ENCODE data around the gene IRAK4.
"Not testable (repeated sequence)": the region's sequence is repeated elsewhere in the genome, so short reads cannot be mapped to it uniquely, and the experiment has no call there.

IRAK4 gene

DNA sequence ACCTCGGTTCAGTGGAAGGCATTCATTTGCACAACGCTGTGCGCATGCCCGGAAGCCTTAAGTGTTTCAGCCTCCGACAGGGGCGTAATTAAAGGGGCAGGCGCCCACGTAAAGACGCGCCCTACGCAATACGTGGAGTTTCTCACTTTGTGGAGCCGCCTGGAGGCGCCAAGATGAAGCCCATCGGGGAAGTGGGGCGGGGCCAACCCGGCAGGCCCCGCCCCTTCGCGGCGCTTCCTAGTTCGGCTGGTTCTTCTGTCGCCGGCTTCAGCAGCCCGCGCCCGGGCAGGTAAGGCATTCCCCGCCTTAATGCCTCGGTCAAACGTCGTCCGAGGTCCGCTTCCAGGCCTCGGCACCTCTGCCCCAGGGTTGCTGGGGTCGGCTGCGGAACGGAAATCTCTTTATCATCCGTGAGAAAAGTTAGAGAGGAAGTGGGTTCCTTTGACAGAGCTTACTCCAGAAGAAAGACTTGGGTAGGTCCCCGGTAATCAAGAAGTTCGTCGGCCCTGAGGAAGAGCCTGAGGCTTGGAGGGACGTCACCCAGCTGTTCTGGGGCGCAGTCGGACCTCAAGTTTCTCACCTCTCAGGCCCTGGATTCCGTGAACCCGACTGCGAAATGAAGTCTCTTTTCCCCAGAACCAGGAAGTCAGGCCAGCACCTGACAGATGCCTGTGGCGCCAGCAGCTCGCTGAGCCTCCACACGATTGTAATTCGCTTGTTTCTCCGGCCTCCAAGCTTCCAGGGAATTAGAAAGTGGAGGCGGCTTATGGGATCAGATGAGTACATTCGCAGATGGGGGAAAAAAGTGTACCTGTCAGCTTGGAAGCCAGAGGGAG is at the start of gene IRAK4, which contains the start of gene PUS7L:
TSS of gene IRAK4 (plus strand) at position 224 of the 836 bp plus-strand sequence. CDS start 9,161 bp downstream, outside the sequence.
TSS of gene PUS7L (minus strand) at position 63 of the 836 bp plus-strand sequence. CDS start 3,545 bp downstream, outside the sequence.
- DNase-seq = peak; percentile 96 to 97

DNA sequence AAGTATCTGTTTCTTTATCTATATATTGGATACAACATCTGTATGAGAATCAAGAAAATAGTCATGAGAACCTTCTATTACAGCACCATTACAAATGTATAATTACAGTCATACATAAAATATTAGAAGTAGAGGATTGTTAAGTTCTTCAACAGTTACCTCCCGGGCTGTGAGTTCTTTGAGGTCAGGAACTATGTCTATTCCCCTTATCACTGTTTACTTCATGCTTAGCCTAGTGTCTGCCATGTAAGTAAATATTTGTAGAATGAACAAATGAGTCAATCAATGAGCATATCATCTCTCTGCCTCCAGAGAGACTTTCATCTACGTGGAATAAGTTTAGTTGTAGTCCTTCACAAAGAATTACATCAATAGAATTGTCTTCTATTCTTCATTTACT is 47.4 kb upstream of the IRAK4 start:
- DNase-seq = no peak

DNA sequence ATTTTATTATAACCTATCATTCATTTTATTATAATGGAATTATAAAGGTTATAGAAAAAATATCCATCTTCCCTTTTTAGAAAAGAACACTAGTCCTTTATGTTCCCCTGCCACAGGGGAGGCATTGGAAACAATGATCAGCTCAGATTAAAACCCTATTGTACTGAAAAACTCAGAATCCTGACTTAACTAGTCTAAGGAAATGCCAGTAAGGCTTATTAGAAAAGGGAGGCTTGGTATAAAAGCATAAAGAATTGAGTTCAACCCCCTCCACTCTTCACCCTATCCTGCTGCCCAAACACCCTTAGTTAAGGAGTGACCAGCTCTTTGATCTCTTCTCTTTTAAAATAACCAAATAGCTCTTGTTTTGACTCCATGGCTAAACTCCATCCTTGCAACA is 36.1 kb upstream of the IRAK4 start:
- DNase-seq = no peak

- no peak for DNase-seq
Measured at GRCh38 chr12:43723134-43723533, 35.6 kb upstream of the IRAK4 start.

GRCh38 chr12:43728117-43728516 is 30.6 kb upstream of the IRAK4 start:
- no peak for DNase-seq

DNA sequence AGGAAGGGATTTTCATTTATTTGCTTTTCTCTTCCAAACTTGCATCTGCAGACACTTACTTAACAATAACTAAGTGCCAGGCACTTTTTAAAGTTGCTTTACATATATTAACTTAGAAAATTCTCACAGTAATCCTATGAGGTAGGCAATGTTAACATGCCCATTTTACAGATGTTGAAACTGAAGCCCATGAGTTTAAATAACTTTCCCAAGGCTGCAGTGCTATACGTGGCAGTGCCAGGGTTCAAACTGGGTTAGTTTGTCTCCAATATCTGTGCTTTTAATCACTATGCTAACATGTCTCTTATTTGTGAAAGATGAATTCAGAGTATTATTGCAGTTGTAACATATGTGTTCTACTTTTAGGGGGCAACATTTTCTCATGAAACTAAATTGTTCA is 30.1 kb upstream of the IRAK4 start:
- DNase-seq = no peak

DNA sequence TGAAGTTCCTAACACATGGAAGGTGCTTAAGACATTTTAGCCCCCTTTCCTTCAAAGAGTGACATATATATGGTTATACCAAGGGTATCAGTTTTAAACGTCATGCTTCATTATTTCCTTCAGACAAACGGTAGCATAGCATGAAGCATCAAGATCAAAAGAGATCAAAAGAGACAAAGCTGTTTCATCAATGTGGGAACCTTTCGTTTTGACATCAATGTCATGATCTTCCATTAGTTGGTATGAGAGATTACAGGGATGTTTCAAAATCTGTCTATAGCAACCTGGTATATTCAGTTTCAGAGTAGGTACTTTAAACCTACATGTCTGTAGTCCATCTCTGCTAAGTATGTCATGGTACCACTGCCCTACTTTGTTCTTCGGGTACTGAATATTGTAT is 28.5 kb upstream of the IRAK4 start:
- no peak for DNase-seq

GRCh38 chr12:43733687-43734086 is 25.1 kb upstream of the IRAK4 start:
- no peak for DNase-seq

DNA sequence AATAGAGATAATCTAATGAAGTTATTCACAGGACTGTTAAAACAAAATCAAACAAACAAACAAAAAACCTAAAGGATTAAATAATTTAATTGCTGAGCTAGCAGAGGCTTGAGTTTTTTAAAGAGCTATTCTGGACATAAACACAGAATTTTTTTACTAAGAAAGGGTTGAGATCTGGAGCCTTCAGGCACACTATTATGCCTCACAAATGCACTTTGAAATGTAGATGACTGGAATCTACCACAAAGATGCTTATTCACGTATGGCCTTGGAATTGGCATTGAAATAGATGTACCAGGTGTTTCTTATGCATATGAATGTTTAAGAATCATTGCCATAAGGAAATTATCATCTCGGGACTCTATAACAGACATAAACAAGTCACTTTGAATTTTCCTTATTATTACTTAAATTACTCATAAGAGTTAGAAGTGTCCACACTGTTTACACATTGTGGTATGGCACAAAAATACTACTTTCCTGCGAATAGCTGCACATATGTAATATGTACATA is 21.8 kb upstream of the IRAK4 start:
- no peak for DNase-seq

DNA sequence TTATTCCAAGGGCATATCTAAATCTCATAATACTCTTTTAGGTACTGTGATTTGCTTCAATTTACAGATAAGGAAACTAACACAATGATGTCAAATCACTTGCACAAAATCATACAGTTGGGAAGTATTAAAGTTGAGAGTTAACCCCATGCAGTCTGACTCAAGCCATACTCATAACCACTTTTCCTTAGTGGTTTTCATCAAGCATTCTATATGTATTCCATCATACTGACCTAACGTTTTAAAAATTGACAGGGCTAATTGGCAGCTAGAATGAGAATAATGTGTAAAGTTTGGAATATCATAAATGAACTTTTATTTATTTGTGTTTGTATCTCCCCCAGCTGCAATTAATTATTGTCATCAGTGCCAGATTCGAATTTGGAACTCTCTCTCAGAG is 21.1 kb upstream of the IRAK4 start:
- DNase-seq = no peak

DNA sequence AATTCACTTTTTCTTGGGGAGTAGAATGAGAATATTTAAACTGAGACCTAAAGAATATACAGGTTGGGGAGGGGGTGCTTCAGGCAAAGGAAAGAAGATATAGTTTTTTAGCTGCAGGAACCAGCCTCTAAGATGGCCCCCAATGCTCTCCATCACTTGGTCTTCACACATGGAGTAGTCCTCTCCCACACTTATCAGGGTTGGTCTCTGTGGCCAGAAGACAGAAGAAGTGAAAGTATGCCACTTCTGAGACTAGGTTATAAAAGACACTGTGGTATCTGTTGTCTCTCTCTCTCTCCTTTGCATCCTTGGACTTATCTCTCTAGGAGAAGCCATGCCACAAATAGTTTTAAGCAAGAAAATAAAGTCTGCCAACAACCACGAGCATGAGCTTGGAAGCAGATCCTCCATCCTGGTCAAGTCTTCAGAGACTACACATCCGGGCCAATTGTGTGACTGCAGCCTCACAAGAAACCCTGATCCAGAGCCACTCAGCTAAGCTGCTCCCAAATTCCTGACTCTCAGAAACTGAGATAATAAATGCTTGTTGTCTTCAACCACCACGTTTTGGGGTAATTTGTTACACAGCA is 18.1 kb upstream of the IRAK4 start:
- no peak for DNase-seq

DNA sequence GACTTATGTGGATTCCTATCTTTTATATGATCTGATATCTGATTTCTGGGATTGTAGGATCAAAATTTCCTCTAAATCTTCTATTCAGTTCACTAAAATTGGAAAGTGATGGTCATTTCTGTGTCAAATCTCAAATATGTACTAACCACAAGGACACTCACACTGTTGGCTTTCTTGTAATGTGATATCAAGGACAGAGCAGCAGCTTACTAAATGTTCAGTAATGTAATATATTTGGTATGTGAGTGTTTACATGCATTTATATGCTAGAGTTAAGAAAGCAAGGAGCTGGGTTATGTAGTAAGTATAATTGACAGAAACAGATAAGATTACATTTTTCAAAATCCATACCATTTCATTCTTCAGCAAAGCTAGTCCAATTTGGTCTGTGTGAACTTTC is 16.6 kb upstream of the IRAK4 start:
- no peak for DNase-seq

DNA sequence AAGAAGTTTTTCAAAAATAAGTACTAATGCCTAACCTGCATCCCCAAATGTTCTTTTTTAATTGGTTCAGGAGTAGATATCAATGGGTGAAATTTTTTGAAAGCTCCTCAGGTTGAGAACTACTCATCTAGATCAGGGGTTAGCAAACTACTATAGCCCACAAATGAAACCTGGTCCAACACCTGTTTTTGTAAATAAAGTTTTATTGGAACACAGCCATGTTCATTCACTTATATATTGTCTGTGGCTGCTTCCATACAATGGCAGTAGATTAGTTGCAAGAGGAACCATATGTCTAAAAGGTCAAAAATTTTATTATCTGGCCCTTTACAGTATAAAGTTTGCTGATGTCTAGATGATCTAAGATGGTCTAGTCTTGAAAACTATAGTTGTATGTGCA is 13.9 kb upstream of the IRAK4 start:
- no peak for DNase-seq

DNA sequence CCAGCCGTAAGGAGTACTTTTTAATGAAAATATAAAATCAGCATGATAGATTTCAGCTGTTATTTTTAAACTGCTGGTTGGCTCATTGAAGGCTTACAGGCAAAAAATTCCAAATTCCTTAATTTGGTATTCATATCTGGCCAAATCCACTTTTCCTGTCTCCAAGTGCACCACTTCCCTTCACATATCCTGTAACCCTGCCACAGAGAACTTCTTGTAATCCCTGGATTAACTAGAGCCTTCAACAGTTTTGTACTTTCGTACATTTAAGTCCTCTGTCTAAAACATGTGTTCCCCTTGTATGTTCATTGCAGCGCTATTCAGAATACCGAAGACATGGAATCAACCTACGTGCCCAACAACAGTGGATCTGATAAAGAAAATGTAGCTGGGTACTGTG is 9.7 kb upstream of the IRAK4 start:
- no peak for DNase-seq

DNA sequence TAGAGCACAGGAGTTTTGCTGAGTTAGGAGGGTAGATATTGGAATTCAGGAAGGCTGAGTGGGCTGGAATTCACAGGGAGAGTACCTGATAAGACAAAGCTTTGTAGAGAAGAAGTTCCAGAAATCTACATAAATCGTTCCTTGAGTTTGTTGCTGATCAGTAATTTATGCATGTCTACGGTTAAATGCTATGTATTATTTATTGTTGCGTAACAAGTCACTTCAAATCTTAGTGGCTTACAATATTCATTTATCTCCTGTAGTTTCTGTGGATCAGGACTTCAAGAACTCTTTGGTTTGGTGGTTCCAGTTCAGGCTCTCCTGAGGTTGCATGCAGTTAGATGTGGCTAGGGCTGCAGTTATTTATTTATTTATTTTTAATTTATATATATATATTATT is 7.9 kb upstream of the IRAK4 start:
- no peak for DNase-seq

GRCh38 chr12:43751360-43751759 is 7.4 kb upstream of the IRAK4 start:
- not testable (repeated sequence) for DNase-seq

DNA sequence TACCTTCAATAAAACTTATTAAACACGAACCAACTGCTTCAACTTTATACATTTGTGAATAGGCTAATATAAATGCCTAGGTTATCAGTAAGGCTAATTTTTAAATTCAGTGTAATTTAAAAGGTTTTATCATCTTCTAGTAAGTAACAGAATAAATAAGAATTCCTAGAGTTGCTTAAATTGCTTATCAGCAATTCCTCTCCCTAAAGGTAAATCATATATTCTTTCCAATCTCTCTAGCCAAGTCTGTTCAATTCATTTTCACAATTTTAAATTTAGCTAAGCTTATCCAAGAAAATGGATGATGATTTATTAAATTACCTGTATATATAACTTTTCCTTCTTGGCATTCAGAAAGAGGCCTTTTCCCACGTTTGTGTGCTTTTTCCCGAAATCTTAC is 4.7 kb upstream of the IRAK4 start:
- no peak for DNase-seq

- no peak for DNase-seq
Measured at GRCh38 chr12:43758247-43758727, 464 bp upstream of the IRAK4 start.

DNA sequence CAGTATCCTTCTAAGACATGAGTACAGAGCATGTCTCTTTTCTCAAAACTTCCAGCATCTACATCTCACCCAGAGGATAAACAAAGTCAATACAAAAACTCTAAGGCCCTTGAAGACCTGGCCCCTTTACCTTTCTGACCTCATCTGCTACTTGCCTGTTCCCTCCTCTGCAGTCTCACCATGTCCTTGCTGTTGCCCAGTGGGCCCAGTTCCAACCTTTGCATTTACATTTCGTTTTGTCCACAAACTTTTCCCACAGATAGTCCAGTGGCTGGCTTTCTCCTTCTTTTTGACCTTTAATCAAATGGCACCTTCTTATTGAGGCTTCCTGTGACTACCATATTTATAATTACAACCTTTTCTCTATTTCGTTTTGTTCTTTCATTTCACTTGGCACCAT is 1.6 kb downstream of the IRAK4 start:
- DNase-seq = no peak

- DNase-seq = peak in 1 of 2 donors; percentile 5
Measured at GRCh38 chr12:43761500-43761899, 2.7 kb downstream of the IRAK4 start.

DNA sequence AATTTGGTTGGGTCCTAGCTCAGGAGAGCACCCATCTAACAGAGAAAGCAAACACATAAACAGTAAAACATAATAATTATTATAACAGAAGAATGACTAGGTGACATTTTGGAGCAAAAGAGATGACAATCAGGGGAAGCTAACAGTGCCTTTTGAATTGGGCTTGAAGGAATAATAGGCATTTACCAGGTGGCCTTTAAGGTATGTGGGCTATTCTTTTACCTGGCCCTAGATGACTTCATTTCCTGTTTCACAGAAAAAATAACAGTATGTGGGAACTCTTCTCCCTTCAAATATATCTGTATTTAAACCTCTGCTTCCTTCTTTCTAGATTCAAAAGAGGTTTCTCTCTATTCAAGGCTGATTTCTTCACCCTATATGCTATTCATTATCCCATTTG is 3.8 kb downstream of the IRAK4 start:
- DNase-seq = no peak

DNA sequence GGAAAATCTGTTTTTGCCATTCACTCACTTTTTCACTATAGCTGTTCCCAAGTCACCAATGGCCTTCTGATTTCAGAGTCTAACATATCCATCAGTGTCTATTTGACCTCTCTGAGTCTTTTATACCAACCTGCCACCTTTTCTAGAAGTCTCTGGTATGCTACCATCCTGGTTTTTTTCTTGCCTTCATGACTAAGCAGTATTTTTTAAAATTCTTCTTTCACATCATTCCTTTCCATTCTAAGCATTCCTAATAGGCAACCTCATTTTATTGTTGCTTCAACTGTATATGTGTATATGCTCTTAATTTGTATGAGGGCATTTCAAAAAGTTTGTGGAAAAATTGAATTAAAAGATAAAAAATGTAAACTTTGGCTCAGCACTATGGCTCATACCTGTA is 5.0 kb downstream of the IRAK4 start:
- no peak for DNase-seq

DNA sequence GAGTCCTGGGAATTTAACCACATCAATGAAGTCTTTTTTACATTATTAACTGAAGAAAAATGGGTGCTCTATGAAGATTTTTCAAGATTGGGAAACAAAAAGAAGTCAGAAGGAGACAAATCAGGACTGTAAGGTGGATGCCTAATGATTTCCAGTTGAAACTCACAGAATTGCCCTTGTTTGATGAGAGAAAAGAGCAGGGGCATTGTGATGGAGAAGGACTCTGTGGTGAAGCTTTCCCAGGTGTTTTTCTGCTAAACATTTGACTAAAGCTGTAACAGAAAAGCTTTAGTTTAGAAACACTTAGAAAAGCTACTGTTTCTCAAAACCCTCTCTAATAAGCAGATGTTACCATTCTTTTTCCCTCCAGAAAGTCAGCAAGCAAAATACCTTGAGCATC is 5.8 kb downstream of the IRAK4 start:
- no peak for DNase-seq

DNA sequence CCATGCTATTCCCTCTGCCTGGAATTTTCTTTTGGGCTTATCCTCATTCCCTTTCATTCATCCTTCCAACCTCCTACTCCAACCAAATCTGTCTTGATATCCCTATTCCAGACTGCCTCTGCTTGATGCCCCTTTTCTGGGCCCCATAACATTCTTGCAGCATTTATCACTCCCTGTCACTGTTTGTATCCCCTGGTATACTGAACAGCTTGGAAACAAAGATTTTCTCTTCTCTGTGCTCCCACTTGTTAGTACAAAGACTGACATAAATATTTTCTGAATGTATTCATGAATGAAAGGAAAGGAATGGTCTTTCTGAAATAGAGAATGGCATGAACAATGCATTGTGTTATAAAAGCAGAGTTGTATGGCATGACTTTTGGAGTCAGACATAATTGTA is 7.5 kb downstream of the IRAK4 start:
- no peak for DNase-seq

Data from CD4-positive, alpha-beta T cell treated with Interleukin-1 beta for 1 hour (primary cell).